Measurements from ENCODE around the gene GCNT1.

GCNT1 gene

DNA sequence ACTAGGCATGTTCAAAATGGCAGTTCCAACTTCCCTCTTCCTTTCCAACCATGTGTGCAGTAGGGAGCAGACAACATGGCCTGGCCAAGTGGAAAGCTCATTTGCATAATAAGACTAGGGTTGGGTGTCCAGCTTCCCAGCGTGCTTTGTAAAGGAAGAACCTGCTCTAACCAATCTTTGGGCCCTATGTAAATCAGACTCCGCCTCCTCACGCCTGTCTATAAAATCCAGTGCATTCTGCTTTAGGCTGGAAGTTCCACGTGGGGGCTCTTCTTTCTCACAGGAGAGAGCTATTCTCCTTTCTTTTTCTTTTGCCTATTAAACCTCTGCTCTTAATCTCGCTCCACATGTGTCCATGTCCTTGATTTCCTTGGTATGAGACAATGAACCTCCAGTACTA lies 83.4 kb downstream of the GCNT1 start:
- no peak for DNase-seq

DNA sequence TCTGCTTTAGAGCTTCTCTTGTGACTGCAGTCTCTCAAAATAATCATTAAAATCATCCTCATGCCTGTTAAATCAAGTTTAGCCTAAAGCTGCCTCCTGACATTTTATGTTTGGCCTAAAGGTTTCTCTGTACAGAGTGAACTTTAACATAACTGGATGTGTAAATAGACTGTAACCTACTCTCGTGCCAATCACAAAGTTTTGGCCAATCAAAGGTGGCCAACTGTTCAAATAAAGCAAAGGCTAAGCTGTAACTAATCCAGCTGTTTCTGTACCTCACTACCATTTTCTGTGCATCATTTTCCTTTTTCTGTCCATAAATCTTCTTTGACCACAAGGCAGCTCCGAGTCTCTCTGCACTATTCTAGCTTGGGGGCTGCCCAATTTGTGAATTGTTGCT lies 86.2 kb downstream of the GCNT1 start:
- DNase-seq = no peak

- DNase-seq = no peak
Observed at GRCh38 chr9:76552181-76552580, 93.2 kb downstream of the GCNT1 start.

- no peak for DNase-seq
Observed at GRCh38 chr9:76552751-76553455, 93.9 kb downstream of the GCNT1 start.

- no peak for DNase-seq
Observed at GRCh38 chr9:76553680-76554079, 94.7 kb downstream of the GCNT1 start.
